Measurements from ENCODE around the gene NEIL3.

NEIL3 gene

GRCh38 chr4:177408023-177408422 is 98.3 kb downstream of the NEIL3 start:
- in situ Hi-C loops (cut with HindIII; ENCODE audit: low sequenced_read_pairs), result no loop called here

- in situ Hi-C loops (cut with HindIII; ENCODE audit: low sequenced_read_pairs), result no loop called here
These were observed 100.9 kb downstream of the NEIL3 start for GRCh38 chr4:177410566-177410965.

DNA sequence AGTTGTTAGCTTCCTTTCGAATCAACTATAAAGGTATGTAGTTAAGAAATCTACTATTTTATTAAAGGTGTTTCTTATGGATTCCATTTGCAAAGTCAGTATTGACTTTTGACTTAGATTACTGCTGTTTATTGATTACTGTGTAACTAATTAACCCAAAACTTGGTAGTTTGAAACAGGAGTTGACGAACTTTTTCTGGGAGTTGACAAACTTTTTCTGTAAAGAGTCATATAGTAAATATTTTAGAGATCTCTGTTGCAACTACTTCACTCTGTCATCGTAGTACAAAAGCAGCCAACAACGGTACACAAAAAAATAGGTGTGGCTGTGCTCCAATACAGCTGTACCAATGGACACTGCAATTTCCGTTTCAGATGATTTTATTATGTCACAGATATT is 102.3 kb downstream of the NEIL3 start:
- in situ Hi-C loops (cut with HindIII; ENCODE audit: low sequenced_read_pairs), result no loop called here

All from endothelial cell of hepatic sinusoid (primary cell).